IMR-90 (cell line): ENCODE measurements around the gene ROBO2. TPM values are rescaled to one million over a fixed set of nuclear protein-coding genes. Genes with fewer than 3 reads are reported as not detected.

Source experiments
- ATAC-seq: fragments of 200-7000 bp; cut with Tn5 transposase; 2 replicates; pipeline ENCODE4 v1.9.1; 2020; ENCODE audit warnings: low read depth, mild to moderate bottlenecking, moderate library complexity
- BruUV-seq: library from RNA; stranded (reverse); fragments of 400-500 nt; replicated peaks from 2 replicates; lab custom pipeline; 2021; lab: Mats Ljungman, UMichigan
- CTCF ChIA-PET: fragments of 300-600 bp; formaldehyde crosslinking; extraction: SDS; loops from one replicate; lab custom pipeline; 2021; ENCODE audit warnings: antibody characterized with exemption; lab: Yijun Ruan, JAX
- POLR2A ChIA-PET: fragments of 300-600 bp; sonication (Branson Sonifier 250); formaldehyde crosslinking; loops from one replicate; lab custom pipeline; 2022; ENCODE audit warnings: antibody characterized with exemption; ENCODE audit not compliant: unreplicated experiment; lab: Charles Lee
- DNase-seq: peaks from one replicate; pipeline ENCODE4 v3.0.0; 2013
- H2AFZ ChIP-seq: replicated peaks from 2 replicates; pipeline ENCODE3; 2013; ENCODE audit warnings: low read length, mild to moderate bottlenecking; ENCODE audit not compliant: poor library complexity
- H2AK5ac ChIP-seq: 2 replicates; pipeline ENCODE4 v1.6.1; 2013; ENCODE audit warnings: low read depth, low read length, inconsistent platforms
- H2AK9ac ChIP-seq: replicated peaks from 2 replicates; pipeline ENCODE3; 2013; ENCODE audit warnings: mild to moderate bottlenecking, low read depth, low read length, moderate library complexity; ENCODE audit not compliant: poor library complexity
- H2BK120ac ChIP-seq: 2 replicates; pipeline ENCODE4 v1.6.1; 2013; ENCODE audit warnings: low read depth, low read length, inconsistent platforms
- H2BK15ac ChIP-seq: 3 replicates; pipeline ENCODE4 v1.6.1; 2013; ENCODE audit warnings: low read depth, low read length, inconsistent platforms
- H2BK20ac ChIP-seq: 2 replicates; pipeline ENCODE4 v1.6.1; 2013; ENCODE audit warnings: low read depth, mild to moderate bottlenecking, inconsistent platforms, low read length, moderate library complexity
- H2BK5ac ChIP-seq: 2 replicates; pipeline ENCODE4 v1.6.1; 2013; ENCODE audit warnings: mild to moderate bottlenecking, low read depth, low read length, inconsistent platforms; ENCODE audit not compliant: poor library complexity, severe bottlenecking
- H3K14ac ChIP-seq: replicated peaks from 2 replicates; pipeline ENCODE4 v1.6.1; 2013; ENCODE audit warnings: low read depth, low read length, inconsistent platforms
- H3K18ac ChIP-seq: 2 replicates; pipeline ENCODE4 v1.6.1; 2013; ENCODE audit warnings: low read depth, low read length, control low read depth
- H3K23ac ChIP-seq: 2 replicates; pipeline ENCODE4 v1.6.1; 2013; ENCODE audit warnings: low read depth, low read length, inconsistent platforms
- H3K27ac ChIP-seq: 2 replicates; pipeline ENCODE4 v1.5.1; 2013; ENCODE audit warnings: mild to moderate bottlenecking, control low read depth, low read length; ENCODE audit not compliant: insufficient read depth
- H3K27me3 ChIP-seq: 2 replicates; pipeline ENCODE4 v1.6.1; 2013; ENCODE audit warnings: low read length; ENCODE audit not compliant: control insufficient read depth, insufficient read depth
- H3K36me3 ChIP-seq: 2 replicates; pipeline ENCODE4 v1.6.1; 2013; ENCODE audit warnings: low read length, mixed read lengths; ENCODE audit not compliant: control insufficient read depth, insufficient read depth
- H3K4ac ChIP-seq: 2 replicates; pipeline ENCODE4 v1.6.1; 2013; ENCODE audit warnings: low read depth, low read length, inconsistent platforms
- H3K4me1 ChIP-seq: 2 replicates; pipeline ENCODE4 v1.6.1; 2013; ENCODE audit warnings: low read length, mixed read lengths; ENCODE audit not compliant: control insufficient read depth, insufficient read depth
- H3K4me2 ChIP-seq: 2 replicates; pipeline ENCODE4 v1.6.1; 2013; ENCODE audit warnings: low read depth, mild to moderate bottlenecking, control low read depth, low read length, moderate library complexity
- H3K4me3 ChIP-seq: 2 replicates; pipeline ENCODE4 v1.5.1; 2013; ENCODE audit warnings: low read depth, mild to moderate bottlenecking, control low read depth, low read length, moderate library complexity; ENCODE audit not compliant: insufficient read depth
- H3K56ac ChIP-seq: 2 replicates; pipeline ENCODE4 v1.6.1; 2013; ENCODE audit warnings: low read length, inconsistent platforms; ENCODE audit not compliant: insufficient read depth; ENCODE audit errors: extremely low read depth
- H3K79me1 ChIP-seq, 2 experiments: 2 replicates each; pipeline ENCODE4 v1.6.1; 2013; ENCODE audit warnings: low read length in 2 of 2, inconsistent platforms in 1 of 2, low read depth in 1 of 2
- H3K9ac ChIP-seq: 2 replicates; pipeline ENCODE4 v1.6.1; 2013; ENCODE audit warnings: low read depth, low read length, control low read depth
- H3K9me1 ChIP-seq: 2 replicates; pipeline ENCODE4 v1.6.1; 2013; ENCODE audit warnings: low read length, inconsistent platforms; ENCODE audit not compliant: insufficient read depth
- H3K9me3 ChIP-seq: 2 replicates; pipeline ENCODE4 v1.6.1; 2013; ENCODE audit warnings: low read length; ENCODE audit not compliant: control insufficient read depth, insufficient read depth
- H4K20me1 ChIP-seq: 2 replicates; pipeline ENCODE4 v1.6.1; 2013; ENCODE audit warnings: low read length, inconsistent platforms; ENCODE audit not compliant: insufficient read depth
- H4K5ac ChIP-seq: 2 replicates; pipeline ENCODE4 v1.6.1; 2013; ENCODE audit warnings: mild to moderate bottlenecking, low read depth, low read length, control low read depth
- H4K8ac ChIP-seq, 2 experiments: 2 replicates each; pipeline ENCODE4 v1.6.1; 2013; ENCODE audit warnings: low read depth in 2 of 2, low read length in 2 of 2, control low read depth in 1 of 2, inconsistent platforms in 1 of 2
- H4K91ac ChIP-seq: 2 replicates; pipeline ENCODE4 v1.6.1; 2013; ENCODE audit warnings: low read depth, low read length, inconsistent platforms; ENCODE audit not compliant: insufficient read depth
- MAFK ChIP-seq: IDR thresholded peaks from 2 replicates; pipeline ENCODE4 v1.6.1; 2012; ENCODE audit warnings: low read depth, low read length, improper control_type of control experiment
- POLR2A ChIP-seq: IDR thresholded peaks from 2 replicates; pipeline ENCODE4 v1.6.1; 2012; ENCODE audit warnings: mild to moderate bottlenecking, low read depth, low read length
- WGBS, 2 experiments: methylation state at CpG; one replicate each; pipeline versions ENCODE4 v1.1.5 to v1.1.7; 2013; ENCODE audit warnings: missing lambda C conversion rate in 2 of 2; ENCODE audit not compliant: insufficient read length in 1 of 2; ENCODE audit errors: extremely low coverage in 2 of 2; 5-methylcytosine and 5-hydroxymethylcytosine counted together
- dilution Hi-C: fragments of 300-500 bp; cut with HindIII; formaldehyde crosslinking; loops from one replicate; pipeline ENCODE4 v1.14.3; 2018; ENCODE audit warnings: low sequenced_read_pairs; ENCODE audit not compliant: unreplicated experiment
- in situ Hi-C: fragments of 300-500 bp; cut with MboI; formaldehyde crosslinking; loops from 3 replicates; pipeline ENCODE4 v1.14.3; 2019; ENCODE audit warnings: low sequenced_read_pairs, inconsistent platforms, mixed read lengths
- intact Hi-C: fragments of 100-400 bp; cut with micrococcal nuclease; formaldehyde crosslinking; loops from 2 replicates; pipeline ENCODE4 v1.10.0; 2022
- polyA plus RNA-seq, 3 experiments: library from polyadenylated mRNA; depleted of rRNA; stranded (reverse); fragments of >200 nt; gene quantifications; 2 replicates each; pipeline ENCODE4 v1.2.3, GENCODE V29; 2012; ENCODE audit warnings: low replicate concordance in 1 of 3
- total RNA-seq: library from RNA; depleted of rRNA; stranded (reverse); fragments of >200 nt; gene quantifications from 2 replicates; pipeline ENCODE4 v1.2.3, GENCODE V29; 2012

Gene ROBO2
- total and polyA plus RNA-seq, 2 of the 4 experiments (the other 2 are of a cell fraction), result 9.3 to 14.5 TPM

DNA sequence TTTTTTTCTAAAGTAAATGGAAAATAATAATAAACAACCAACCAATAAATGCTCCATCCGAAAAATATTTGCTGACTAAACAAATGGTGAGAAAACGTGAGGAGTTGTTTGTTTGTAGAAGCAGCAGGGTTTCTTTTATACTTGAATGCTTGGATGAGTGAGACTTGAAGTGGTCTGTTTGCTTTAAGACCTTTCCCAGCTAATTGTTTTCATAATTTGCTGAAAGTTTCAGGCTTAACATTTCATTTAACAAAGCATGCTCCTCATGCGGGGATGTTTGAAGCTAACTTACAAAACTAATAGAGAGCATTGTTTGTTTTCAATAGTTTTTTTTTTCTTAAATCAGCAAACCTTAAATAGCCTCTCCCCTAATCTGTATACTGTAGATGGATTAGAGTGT lies 484.6 kb downstream of the ROBO2 start:
- DNase-seq, result no peak
- H3K27ac ChIP-seq, result no peak overlapping the region
- H3K56ac ChIP-seq, result no peak overlapping the region
- in situ Hi-C loops, result no loop called here
- no peaks in the 10 kb centered on the region for H3K9me1 ChIP-seq
- H3K23ac ChIP-seq, result no peak overlapping the region
- no peak overlapping the region for H2AFZ ChIP-seq
- H4K5ac ChIP-seq, result no peak overlapping the region
- H2BK15ac ChIP-seq, result no peak overlapping the region
- no peak overlapping the region for H3K4me3 ChIP-seq
- no peak overlapping the region for H2BK20ac ChIP-seq
- no peaks in the 10 kb centered on the region for H4K20me1 ChIP-seq
- H2AK5ac ChIP-seq, result no peak overlapping the region
- ATAC-seq, result no peak
- H3K9me3 ChIP-seq, result no peaks in the 10 kb centered on the region
- H4K91ac ChIP-seq, result no peak overlapping the region
- H3K4me2 ChIP-seq, result no peak overlapping the region
- dilution Hi-C loops, result no loop called here
- no TSS peak for BruUV-seq
- no peaks in the 10 kb centered on the region for H3K36me3 ChIP-seq
- H2AK9ac ChIP-seq, result no peak overlapping the region
- H3K27me3 ChIP-seq, result no peaks in the 10 kb centered on the region
- H4K8ac ChIP-seq, result no peak overlapping the region
- H3K4ac ChIP-seq, result no peak overlapping the region
- no peak overlapping the region for H3K14ac ChIP-seq
- no peaks in the 10 kb centered on the region for H3K79me1 ChIP-seq
- no peak for TF ChIP-seq POLR2A
- peak; percentile 86 for TF ChIP-seq MAFK
- no peaks in the 10 kb centered on the region for H3K4me1 ChIP-seq
- H2BK120ac ChIP-seq, result no peak overlapping the region
- ChIA-PET POLR2A (no interaction called here), CTCF (no interaction called here)
- intact Hi-C loops, result no loop called here
- H3K9ac ChIP-seq, result no peak overlapping the region
- no CpG with 5 or more reads among the region's 3 CpGs for WGBS, 2 experiments
- no peak overlapping the region for H2BK5ac ChIP-seq
- H3K18ac ChIP-seq, result no peak overlapping the region
